Endothelial cell of umbilical vein (primary cell): ENCODE data around the gene FGA. TPM values are rescaled to one million over a fixed set of nuclear protein-coding genes. Genes with fewer than 3 reads are reported as not detected.

Source experiments
- BruUV-seq: library from RNA; stranded (reverse); fragments of 400-500 nt; replicated peaks from 2 replicates; lab custom pipeline; 2021; lab: Mats Ljungman, UMichigan
- CTCF ChIA-PET: fragments of 300-600, 350-600 bp; sonication (Branson Sonifier 250); formaldehyde crosslinking; loops from one replicate; lab custom pipeline; 2021; ENCODE audit warnings: antibody characterized with exemption, inconsistent platforms; lab: Charles Lee
- POLR2A ChIA-PET: fragments of 300-600, 350-600 bp; sonication (Branson Sonifier 250); formaldehyde crosslinking; loops from one replicate; lab custom pipeline; 2021; ENCODE audit warnings: antibody characterized with exemption, inconsistent platforms; lab: Charles Lee
- DNase-seq: peaks from one replicate; pipeline ENCODE4 v3.0.0-alpha.2; 2011; ENCODE audit warnings: low read depth, low spot score
- FAIRE-seq: peaks from 2 replicates; lab custom pipeline; 2011; peaks lifted over from hg19 to GRCh38; lab: Jason Lieb, UNC
- H2AFZ ChIP-seq: 2 replicates; pipeline ENCODE4 v1.6.0; 2012; ENCODE audit warnings: low read depth, low read length, control low read depth, inconsistent platforms
- H3K27ac ChIP-seq: 2 replicates; pipeline ENCODE4 v1.5.1; 2011; ENCODE audit warnings: low read depth, mild to moderate bottlenecking, control low read depth, low read length, moderate library complexity; ENCODE audit not compliant: insufficient read depth
- H3K27me3 ChIP-seq, 2 experiments: 2 replicates each; pipeline versions ENCODE4 v1.6.0 to v1.6.1; 2011; ENCODE audit warnings: low read length in 2 of 2, mixed read lengths in 1 of 2; ENCODE audit not compliant: control insufficient read depth in 2 of 2, insufficient read depth in 2 of 2
- H3K36me3 ChIP-seq, 2 experiments: 2 replicates in 1 of 2; 3 replicates in 1 of 2; pipeline ENCODE4 v1.5.1; 2011; ENCODE audit warnings: low read length in 2 of 2, mild to moderate bottlenecking in 1 of 2, moderate library complexity in 1 of 2; ENCODE audit not compliant: control insufficient read depth in 2 of 2, insufficient read depth in 2 of 2; ENCODE audit errors: extremely low read depth in 1 of 2
- H3K4me1 ChIP-seq: 3 replicates; pipeline ENCODE4 v1.5.1; 2011; ENCODE audit warnings: mild to moderate bottlenecking, low read length; ENCODE audit not compliant: control insufficient read depth, insufficient read depth; ENCODE audit errors: extremely low read depth
- H3K4me2 ChIP-seq: 2 replicates; pipeline ENCODE4 v1.6.1; 2011; ENCODE audit warnings: low read length, control low read depth, mixed read lengths; ENCODE audit not compliant: insufficient read depth
- H3K4me3 ChIP-seq, 3 experiments: fragments of 200-600 bp in 1 of 3; sonication (generic), shearing (Covaris generic) in 1 of 3; replicated peaks in 1 of 3; 2 replicates each; pipeline ENCODE4 v1.5.1; 2011 to 2016; ENCODE audit warnings: control low read depth in 3 of 3, low read length in 3 of 3, mild to moderate bottlenecking in 2 of 3, inconsistent platforms in 1 of 3, low read depth in 1 of 3, moderate library complexity in 1 of 3; ENCODE audit not compliant: insufficient read depth in 1 of 3
- H3K79me2 ChIP-seq: 2 replicates; pipeline ENCODE4 v1.6.0; 2012; ENCODE audit warnings: low read length, inconsistent platforms; ENCODE audit not compliant: control insufficient read depth, insufficient read depth
- H3K9ac ChIP-seq: replicated peaks from 2 replicates; pipeline ENCODE3; 2011; ENCODE audit warnings: low read length, control low read depth; ENCODE audit not compliant: insufficient read depth; ENCODE audit errors: extremely low read depth
- H3K9me1 ChIP-seq: replicated peaks from 3 replicates; pipeline ENCODE4 v1.6.0; 2011; ENCODE audit warnings: mild to moderate bottlenecking, low read length; ENCODE audit not compliant: control insufficient read depth, insufficient read depth; ENCODE audit errors: extremely low read depth
- H3K9me3 ChIP-seq: replicated peaks from 2 replicates; pipeline ENCODE4 v1.5.1; 2012; ENCODE audit warnings: low read length, inconsistent platforms; ENCODE audit not compliant: control insufficient read depth, insufficient read depth
- H4K20me1 ChIP-seq: replicated peaks from 2 replicates; pipeline ENCODE3; 2011; ENCODE audit warnings: mild to moderate bottlenecking, low read length; ENCODE audit not compliant: control insufficient read depth, insufficient read depth; ENCODE audit errors: extremely low read depth
- EZH2 ChIP-seq: IDR thresholded peaks from 2 replicates; pipeline ENCODE4 v1.6.1; 2012; ENCODE audit warnings: borderline replicate concordance, low read depth, mild to moderate bottlenecking, moderate library complexity, low read length, inconsistent platforms; ENCODE audit not compliant: severe bottlenecking
- FOS ChIP-seq: IDR thresholded peaks from 2 replicates; pipeline ENCODE4 v1.6.1; 2011; ENCODE audit warnings: mild to moderate bottlenecking, low read length, moderate library complexity, borderline replicate concordance; ENCODE audit not compliant: insufficient read depth
- GATA2 ChIP-seq: IDR thresholded peaks from 2 replicates; pipeline ENCODE4 v1.7.0; 2011; ENCODE audit warnings: low read depth, mild to moderate bottlenecking, moderate library complexity, mixed read lengths, low read length; ENCODE audit not compliant: insufficient read length, insufficient read depth
- JUN ChIP-seq: IDR thresholded peaks from 2 replicates; pipeline ENCODE4 v1.6.1; 2011; ENCODE audit warnings: borderline replicate concordance, low read depth; ENCODE audit not compliant: insufficient read length, insufficient read depth
- MYC ChIP-seq: IDR thresholded peaks from one replicate; pipeline ENCODE4 v1.6.1; 2011; ENCODE audit warnings: mild to moderate bottlenecking, low read depth, low read length
- POLR2A ChIP-seq: IDR thresholded peaks from 2 replicates; pipeline ENCODE4 v1.6.1; 2012; ENCODE audit warnings: low read depth, mild to moderate bottlenecking, control low read depth, low read length
- POLR2AphosphoS5 ChIP-seq: IDR thresholded peaks from 2 replicates; pipeline ENCODE4 v1.6.1; 2012; ENCODE audit warnings: low read depth, mild to moderate bottlenecking, control low read depth, low read length, moderate library complexity; ENCODE audit not compliant: insufficient read depth
- dilution Hi-C: fragments of 300-500 bp; cut with MboI; formaldehyde crosslinking; loops from one replicate; pipeline ENCODE4 v1.15.0; 2019; ENCODE audit warnings: low sequenced_read_pairs; ENCODE audit not compliant: extremely low pct_ligation_motif_present
- intact Hi-C: fragments of 100-400 bp; cut with micrococcal nuclease; formaldehyde crosslinking; loops from one replicate; pipeline ENCODE4 v1.10.0; 2022
- polyA plus RNA-seq, 4 experiments: library from polyadenylated mRNA; depleted of rRNA in 3 of 4; stranded (reverse) in 3 of 4; unstranded in 1 of 4; fragments of >200 nt; gene quantifications; 2 replicates each; pipeline versions ENCODE4 v1.2.1 to v1.2.3, GENCODE V29; 2011 to 2012; ENCODE audit warnings: missing spikeins in 1 of 4
- total RNA-seq: library from RNA; stranded (reverse); gene quantifications from 2 replicates; pipeline ENCODE4 v1.2.3, GENCODE V29; 2021
- TF ChIP-seq, protein P1 (sequence below): IDR thresholded peaks from 2 replicates; pipeline ENCODE4 v1.6.1; 2011; ENCODE audit not compliant: insufficient read depth, insufficient read length
- TF ChIP-seq, protein P2 (sequence below), 2 donors: IDR thresholded peaks; 1 replicate in 1 of 2; 2 replicates in 1 of 2; pipeline ENCODE4 v1.5.1; 2011; ENCODE audit warnings: low read length in 2 of 2, mild to moderate bottlenecking in 2 of 2, moderate library complexity in 2 of 2, control low read depth in 1 of 2, inconsistent platforms in 1 of 2, low read depth in 1 of 2; ENCODE audit not compliant: insufficient read depth in 1 of 2; ENCODE audit errors: extremely low read depth in 1 of 2

Gene FGA
- total and polyA plus RNA-seq, 2 donors (not counting 3 experiments of a cell fraction or from before 2014, with no cell fraction given) = not detected

DNA sequence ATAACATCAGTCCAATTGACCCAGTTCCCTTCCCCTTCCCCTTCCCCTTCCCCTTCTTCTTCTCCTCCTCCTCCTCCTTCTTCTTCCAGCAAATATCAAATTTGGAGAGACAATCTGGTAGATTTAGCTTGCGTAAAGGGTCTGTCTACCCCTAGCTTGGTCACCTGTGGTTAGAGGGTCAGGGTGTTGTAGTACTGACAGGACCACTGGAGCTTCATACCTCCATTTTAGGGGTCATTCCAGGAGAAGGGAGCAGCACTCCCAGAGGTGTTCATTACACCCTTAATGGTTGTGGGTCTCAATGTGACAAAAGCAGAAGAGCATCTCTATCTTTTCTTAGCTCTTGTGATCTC lies 31.4 kb downstream of the FGA start:
- Histone ChIP-seq H3K79me2 (no peaks in the 10 kb centered on the region), H3K9ac (no peak overlapping the region), H3K9me3 (no peaks in the 10 kb centered on the region), H4K20me1 (no peaks in the 10 kb centered on the region), H3K9me1 (no peaks in the 10 kb centered on the region), H3K4me1 (no peaks in the 10 kb centered on the region), H3K4me2 (no peak overlapping the region), H3K27ac (no peak overlapping the region), H3K27me3 (peaks cover 0 to 12% of the 10 kb centered on the region in 2 experiments), H2AFZ (no peak overlapping the region), H3K4me3 (no peak overlapping the region), H3K36me3 (no peaks in the 10 kb centered on the region)
- FAIRE-seq (no peak), DNase-seq (no peak)
- POLR2A ChIA-PET = interaction anchor here (0.6 kb wide), 1 partner anchor 9 kb away, joined by 3 read pairs; the partner anchor contains the start of gene PLRG1
- CTCF ChIA-PET = interaction anchor here (0.6 to 6.0 kb wide), 29 partner anchors 9 to 793 kb away, joined by 3 to 112 read pairs (median 5); partner anchors contain the start of genes FGG, PLRG1 and RBM46
- intact Hi-C loops (no loop called here), dilution Hi-C loops (no loop called here)
- BruUV-seq = no TSS peak
- TF ChIP-seq, protein P1, sequence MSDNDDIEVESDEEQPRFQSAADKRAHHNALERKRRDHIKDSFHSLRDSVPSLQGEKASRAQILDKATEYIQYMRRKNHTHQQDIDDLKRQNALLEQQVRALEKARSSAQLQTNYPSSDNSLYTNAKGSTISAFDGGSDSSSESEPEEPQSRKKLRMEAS = no peak
- TF ChIP-seq FOS (no peak), MYC (no peak), POLR2A (no peak), POLR2AphosphoS5 (no peak), EZH2 (no peak), JUN (no peak), GATA2 (no peak)
- TF ChIP-seq, protein P2, sequence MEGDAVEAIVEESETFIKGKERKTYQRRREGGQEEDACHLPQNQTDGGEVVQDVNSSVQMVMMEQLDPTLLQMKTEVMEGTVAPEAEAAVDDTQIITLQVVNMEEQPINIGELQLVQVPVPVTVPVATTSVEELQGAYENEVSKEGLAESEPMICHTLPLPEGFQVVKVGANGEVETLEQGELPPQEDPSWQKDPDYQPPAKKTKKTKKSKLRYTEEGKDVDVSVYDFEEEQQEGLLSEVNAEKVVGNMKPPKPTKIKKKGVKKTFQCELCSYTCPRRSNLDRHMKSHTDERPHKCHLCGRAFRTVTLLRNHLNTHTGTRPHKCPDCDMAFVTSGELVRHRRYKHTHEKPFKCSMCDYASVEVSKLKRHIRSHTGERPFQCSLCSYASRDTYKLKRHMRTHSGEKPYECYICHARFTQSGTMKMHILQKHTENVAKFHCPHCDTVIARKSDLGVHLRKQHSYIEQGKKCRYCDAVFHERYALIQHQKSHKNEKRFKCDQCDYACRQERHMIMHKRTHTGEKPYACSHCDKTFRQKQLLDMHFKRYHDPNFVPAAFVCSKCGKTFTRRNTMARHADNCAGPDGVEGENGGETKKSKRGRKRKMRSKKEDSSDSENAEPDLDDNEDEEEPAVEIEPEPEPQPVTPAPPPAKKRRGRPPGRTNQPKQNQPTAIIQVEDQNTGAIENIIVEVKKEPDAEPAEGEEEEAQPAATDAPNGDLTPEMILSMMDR (IDR thresholded peaks at IDR 0.05; ENCODE audit: extremely low read depth in 1 of 2, insufficient read depth in 1 of 2, low read depth in 1 of 2, low read length in 2 of 2) = no peak
